BLaER1 (cell line): ENCODE data around the gene PKN2.
"Not testable (repeated sequence)": the region's sequence is repeated elsewhere in the genome, so short reads cannot be mapped to it uniquely, and the experiment has no call there.

Experiments used
- H3K27ac ChIP-seq: shearing (Covaris generic); formaldehyde crosslinking; 2 replicates; pipeline ENCODE4 v1.8.1; 2022
- H3K27me3 ChIP-seq: shearing (Covaris generic); formaldehyde crosslinking; 2 replicates; pipeline ENCODE4 v1.8.1; 2022
- H3K36me3 ChIP-seq: shearing (Covaris generic); formaldehyde crosslinking; 2 replicates; pipeline ENCODE4 v1.8.1; 2022
- H3K4me1 ChIP-seq: shearing (Covaris generic); formaldehyde crosslinking; 2 replicates; pipeline ENCODE4 v1.8.1; 2022
- H3K4me2 ChIP-seq: shearing (Covaris generic); formaldehyde crosslinking; 2 replicates; pipeline ENCODE4 v1.8.1; 2022
- H3K4me3 ChIP-seq: shearing (Covaris generic); formaldehyde crosslinking; 2 replicates; pipeline ENCODE4 v1.8.1; 2022
- H3K9ac ChIP-seq: shearing (Covaris generic); formaldehyde crosslinking; 2 replicates; pipeline ENCODE4 v1.8.1; 2022
- H3K9me3 ChIP-seq: shearing (Covaris generic); formaldehyde crosslinking; 2 replicates; pipeline ENCODE4 v1.8.1; 2022
- H4K20me1 ChIP-seq: shearing (Covaris generic); formaldehyde crosslinking; 2 replicates; pipeline ENCODE4 v1.8.1; 2022
- Cebpa-rat ChIP-seq: shearing (Covaris generic); IDR thresholded peaks from 2 replicates; pipeline ENCODE4 v1.8.1; 2022

PKN2 gene

DNA sequence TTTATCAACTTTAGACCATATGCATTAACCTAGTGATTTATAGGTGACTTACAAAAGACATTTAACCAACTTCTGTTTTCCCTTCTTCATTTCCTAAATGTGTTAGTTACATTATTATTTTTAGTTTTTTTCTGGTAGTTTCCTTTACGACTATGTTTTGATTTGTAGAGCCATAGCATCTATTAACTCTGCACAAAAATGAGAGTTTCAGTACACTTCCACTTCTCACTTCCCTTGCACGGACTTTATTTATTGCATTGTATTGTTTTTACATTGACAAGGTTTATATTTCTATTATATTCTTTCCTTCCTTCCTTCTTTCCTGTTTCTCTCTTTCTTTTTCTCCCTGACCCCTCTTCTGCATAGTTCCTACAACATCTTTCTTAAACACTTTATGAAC is 14.7 kb downstream of the PKN2 start:
- H4K20me1 ChIP-seq: peaks cover 99% of the 10 kb centered on the region
- 0 out of 2 replicates have a peak, but pooled peaks cover 9% of the 10 kb centered on the region for H3K4me1 ChIP-seq
- H3K4me3 ChIP-seq: no peak overlapping the region
- no peak overlapping the region for H3K27ac ChIP-seq
- no peak for TF ChIP-seq Cebpa-rat
- H3K27me3 ChIP-seq: no peaks in the 10 kb centered on the region
- H3K9me3 ChIP-seq: peaks cover 8% of the 10 kb centered on the region; the same call in 1 of the 2 replicates
- H3K36me3 ChIP-seq: peaks cover 28% of the 10 kb centered on the region
- no peak overlapping the region for H3K9ac ChIP-seq
- H3K4me2 ChIP-seq: no peak overlapping the region

DNA sequence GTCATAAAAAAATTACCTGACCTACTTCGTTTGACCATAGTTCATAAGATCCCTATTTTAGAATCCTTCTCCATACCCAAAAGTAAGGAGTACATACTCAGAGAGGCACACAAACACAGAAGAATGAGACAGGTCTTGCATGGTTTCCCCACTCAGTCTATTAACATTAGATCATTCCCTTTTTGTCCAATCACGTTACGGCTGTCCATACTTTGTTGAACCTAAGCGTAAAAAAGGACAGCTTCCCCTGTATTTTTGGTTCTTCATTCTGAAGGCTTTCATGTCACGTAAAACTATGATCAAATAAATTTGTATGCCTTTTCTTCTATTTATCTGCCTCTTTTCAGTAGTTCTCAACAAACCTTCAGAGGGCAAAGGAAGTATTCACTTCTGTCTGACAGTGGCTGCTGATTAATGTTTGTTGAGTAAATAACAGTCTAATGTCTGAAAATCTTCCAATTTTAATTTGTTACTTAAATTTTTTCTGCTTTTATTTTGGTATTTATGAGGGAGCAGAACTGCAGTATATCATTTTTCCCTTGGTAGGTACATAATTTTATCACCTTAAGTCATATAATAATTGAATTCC is 16.4 kb downstream of the PKN2 start:
- Histone ChIP-seq H3K4me2 (no peak overlapping the region), H3K36me3 (peaks cover 25% of the 10 kb centered on the region), H4K20me1 (peaks cover 100% of the 10 kb centered on the region), H3K4me3 (no peak overlapping the region), H3K27me3 (no peaks in the 10 kb centered on the region), H3K4me1 (0 out of 2 replicates have a peak, but pooled peaks cover 9% of the 10 kb centered on the region), H3K27ac (no peak overlapping the region), H3K9me3 (peaks cover 8% of the 10 kb centered on the region), H3K9ac (no peak overlapping the region)
- TF ChIP-seq Cebpa-rat: no peak

DNA sequence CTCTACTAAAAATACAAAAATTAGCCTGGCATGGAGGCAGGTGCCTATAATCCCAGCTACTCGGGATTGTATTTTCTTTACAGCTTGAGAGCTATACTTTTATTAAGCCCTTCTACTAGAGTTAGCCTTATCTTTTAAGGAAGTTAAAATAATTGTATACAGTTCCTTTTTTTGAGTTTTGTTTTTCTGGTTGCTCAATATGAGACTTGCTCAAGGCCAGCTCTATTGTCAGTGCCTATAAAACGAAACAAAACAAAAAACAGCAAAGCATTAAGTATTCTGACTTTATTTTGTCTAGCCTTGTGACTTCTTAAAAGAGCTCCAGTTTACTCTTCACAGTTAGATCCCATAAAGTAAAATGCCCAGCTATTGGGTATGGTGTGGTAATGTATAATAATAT is 17.2 kb downstream of the PKN2 start:
- no peak overlapping the region for H3K9ac ChIP-seq
- H3K4me3 ChIP-seq: no peak overlapping the region

DNA sequence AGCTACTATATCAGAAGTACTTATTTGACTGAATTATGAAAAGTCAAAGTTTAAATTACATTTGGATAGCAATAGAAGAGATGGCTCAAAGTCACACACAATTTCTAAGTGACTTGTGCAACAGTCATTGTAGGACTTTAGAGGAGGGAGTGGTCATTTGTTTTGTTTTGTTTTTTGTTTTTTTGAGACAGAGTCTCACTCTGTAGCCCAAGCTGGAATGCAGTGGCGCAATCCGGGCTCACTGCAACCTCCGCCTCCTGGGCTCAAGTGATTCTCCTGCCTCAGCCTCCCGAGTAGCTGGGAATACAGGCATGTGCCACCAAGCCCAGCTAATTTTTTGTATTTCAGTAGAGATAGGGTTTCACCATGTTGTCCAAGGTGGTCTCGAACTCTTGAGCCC is 17.7 kb downstream of the PKN2 start:
- Histone ChIP-seq H4K20me1 (peaks cover 99% of the 10 kb centered on the region), H3K36me3 (peaks cover 26% of the 10 kb centered on the region)
- H3K9me3 ChIP-seq, H3K4me3 ChIP-seq, H3K27me3 ChIP-seq, H3K4me1 ChIP-seq, H3K27ac ChIP-seq, H3K9ac ChIP-seq, H3K4me2 ChIP-seq: not testable (repeated sequence)

More for the DNA sequence above, 17.2 kb downstream of the PKN2 start:
- Histone ChIP-seq H3K4me1 (0 out of 2 replicates have a peak, but pooled peaks cover 9% of the 10 kb centered on the region), H3K36me3 (peaks cover 26% of the 10 kb centered on the region), H3K27ac (no peak overlapping the region), H4K20me1 (peaks cover 99% of the 10 kb centered on the region), H3K4me2 (no peak overlapping the region), H3K9me3 (peaks cover 8% of the 10 kb centered on the region), H3K27me3 (no peaks in the 10 kb centered on the region)
- TF ChIP-seq Cebpa-rat: no peak

- Histone ChIP-seq H3K4me3 (no peak overlapping the region), H3K4me1 (no peaks in the 10 kb centered on the region), H3K36me3 (peaks cover 38% of the 10 kb centered on the region), H3K27ac (no peak overlapping the region), H3K27me3 (no peaks in the 10 kb centered on the region), H3K4me2 (no peak overlapping the region), H3K9me3 (peaks cover 11% of the 10 kb centered on the region), H3K9ac (no peak overlapping the region), H4K20me1 (peaks cover 82% of the 10 kb centered on the region)
- TF ChIP-seq Cebpa-rat: no peak
Measured at GRCh38 chr1:88708011-88708410, 23.9 kb downstream of the PKN2 start.

DNA sequence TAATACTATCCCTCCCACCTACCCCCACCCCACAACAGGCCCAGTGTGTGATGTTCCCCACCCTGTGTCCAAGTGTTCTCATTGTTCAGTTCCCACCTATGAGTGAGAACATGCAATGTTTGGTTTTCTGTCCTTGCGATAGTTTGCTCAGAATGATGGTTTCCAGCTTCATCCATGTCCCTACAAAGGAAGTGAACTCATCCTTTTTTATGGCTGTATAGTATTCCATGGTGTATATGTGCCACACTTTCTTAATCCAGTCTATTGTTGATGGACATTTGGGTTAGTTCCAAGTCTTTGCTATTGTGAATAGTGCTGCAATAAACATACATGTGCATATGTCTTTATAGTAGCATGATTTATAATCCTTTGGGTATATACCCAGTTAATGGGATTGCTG is 28.8 kb downstream of the PKN2 start:
- H3K4me1 ChIP-seq, H3K27me3 ChIP-seq, H3K9ac ChIP-seq, H3K4me3 ChIP-seq, H3K4me2 ChIP-seq, H3K27ac ChIP-seq: not testable (repeated sequence)
- Histone ChIP-seq H3K9me3 (peaks cover 36% of the 10 kb centered on the region), H4K20me1 (peaks cover 48% of the 10 kb centered on the region), H3K36me3 (peaks cover 38% of the 10 kb centered on the region)

DNA sequence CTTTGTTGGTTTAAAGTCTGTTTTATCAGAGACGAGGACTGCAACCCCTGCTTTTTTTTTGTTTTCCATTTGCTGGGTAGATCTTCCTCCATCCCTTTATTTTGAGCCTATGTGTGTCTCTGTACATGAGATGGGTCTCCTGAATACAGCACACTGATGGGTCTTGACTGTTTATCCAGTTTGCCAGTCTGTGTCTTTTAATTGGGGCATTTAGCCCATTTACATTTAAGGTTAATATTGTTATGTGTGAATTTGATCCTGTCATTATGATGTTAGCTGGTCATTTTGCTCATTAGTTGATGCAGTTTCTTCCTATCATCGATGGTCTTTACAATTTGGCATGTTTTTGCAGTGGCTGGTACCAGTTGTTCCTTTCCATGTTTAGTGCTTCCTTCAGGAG is 32.5 kb downstream of the PKN2 start:
- not testable (repeated sequence) for H3K27ac ChIP-seq, H3K4me3 ChIP-seq, H3K4me2 ChIP-seq, H3K27me3 ChIP-seq, H3K9ac ChIP-seq, H3K4me1 ChIP-seq
- Histone ChIP-seq H3K36me3 (peaks cover 23% of the 10 kb centered on the region; the same call in 1 of the 2 replicates), H4K20me1 (peaks cover 51% of the 10 kb centered on the region), H3K9me3 (peaks cover 32% of the 10 kb centered on the region)

DNA sequence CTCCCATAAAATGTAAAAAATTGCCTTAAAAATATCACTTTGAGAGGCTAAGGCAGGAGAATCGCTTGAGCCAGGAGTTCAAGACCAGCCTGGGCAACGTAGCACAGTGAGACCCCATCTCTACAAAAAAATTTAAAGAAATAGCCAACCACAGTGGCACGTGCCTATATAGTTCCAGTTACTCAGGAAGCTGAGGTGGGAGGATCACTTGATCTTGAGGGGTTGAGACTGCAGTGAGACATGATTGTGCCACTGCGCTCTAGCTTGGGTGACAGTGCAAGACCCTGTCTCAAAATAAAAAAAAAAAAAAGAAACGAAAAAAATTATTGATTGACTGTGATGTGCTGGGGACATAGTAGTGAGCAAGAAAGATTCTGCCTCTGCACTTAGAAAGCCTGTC is 38.4 kb downstream of the PKN2 start:
- peaks cover 100% of the 10 kb centered on the region for H4K20me1 ChIP-seq
- no peaks in the 10 kb centered on the region for H3K27me3 ChIP-seq
- no peaks in the 10 kb centered on the region for H3K9me3 ChIP-seq
- H3K9ac ChIP-seq: no peak overlapping the region
- H3K27ac ChIP-seq: no peak overlapping the region
- H3K4me2 ChIP-seq: no peak overlapping the region
- no peaks in the 10 kb centered on the region for H3K4me1 ChIP-seq
- H3K4me3 ChIP-seq: no peak overlapping the region
- no peak for TF ChIP-seq Cebpa-rat
- H3K36me3 ChIP-seq: peaks cover 28% of the 10 kb centered on the region

DNA sequence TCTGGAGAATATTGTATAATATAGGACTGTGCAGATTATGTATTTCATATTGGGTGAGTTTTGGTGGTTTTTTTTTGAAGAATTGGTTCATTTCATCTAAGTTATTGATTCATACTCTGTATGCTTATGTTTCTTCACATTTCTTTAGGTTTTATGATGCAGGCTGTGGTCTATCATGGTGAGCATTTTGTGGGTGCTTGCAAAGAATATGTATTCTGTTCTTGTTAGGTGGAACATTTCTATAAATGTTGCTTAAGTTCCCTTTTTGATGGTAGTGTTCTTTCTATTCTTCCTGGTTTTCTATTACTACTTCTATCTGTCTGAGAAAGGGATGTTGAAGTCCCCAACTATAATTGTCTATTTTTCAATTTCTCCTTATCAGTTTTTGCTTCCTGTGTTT is 42.6 kb downstream of the PKN2 start:
- H3K27ac ChIP-seq: no peak overlapping the region
- peaks cover 32% of the 10 kb centered on the region for H3K36me3 ChIP-seq
- H3K4me2 ChIP-seq: no peak overlapping the region
- no peak overlapping the region for H3K4me3 ChIP-seq
- peaks cover 87% of the 10 kb centered on the region for H4K20me1 ChIP-seq
- no peaks in the 10 kb centered on the region for H3K27me3 ChIP-seq
- H3K9ac ChIP-seq: no peak overlapping the region
- no peaks in the 10 kb centered on the region for H3K4me1 ChIP-seq
- TF ChIP-seq Cebpa-rat: no peak
- H3K9me3 ChIP-seq: no peaks in the 10 kb centered on the region

DNA sequence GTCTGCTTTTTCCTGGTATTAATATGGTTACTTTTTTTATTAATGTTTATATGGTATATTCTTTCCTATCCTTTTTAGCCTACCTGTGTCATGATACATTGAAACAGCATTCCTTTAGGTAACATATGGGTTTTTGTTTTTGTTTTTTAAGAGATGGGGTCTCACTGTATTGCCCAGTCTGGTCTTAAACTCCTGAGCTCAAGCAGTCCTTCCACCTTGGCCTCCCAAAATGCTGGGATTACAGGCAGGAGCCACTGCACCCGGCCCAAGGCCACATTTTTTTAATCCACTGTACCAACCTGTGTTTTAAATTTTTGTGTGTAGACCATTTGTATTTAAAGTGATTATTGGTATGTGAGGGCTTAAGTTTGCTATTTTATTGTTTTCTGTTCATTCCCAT is 43.1 kb downstream of the PKN2 start:
- Histone ChIP-seq H3K4me3 (no peak overlapping the region), H3K9me3 (no peaks in the 10 kb centered on the region), H3K27ac (no peak overlapping the region), H3K9ac (no peak overlapping the region), H3K4me1 (no peaks in the 10 kb centered on the region), H3K4me2 (no peak overlapping the region), H3K36me3 (peaks cover 30% of the 10 kb centered on the region), H4K20me1 (peaks cover 84% of the 10 kb centered on the region), H3K27me3 (no peaks in the 10 kb centered on the region)
- TF ChIP-seq Cebpa-rat: no peak

- H3K4me2 ChIP-seq: no peak overlapping the region
- no peak overlapping the region for H3K4me3 ChIP-seq
- peaks cover 69% of the 10 kb centered on the region for H4K20me1 ChIP-seq
- no peaks in the 10 kb centered on the region for H3K4me1 ChIP-seq
- peaks cover 16% of the 10 kb centered on the region for H3K9me3 ChIP-seq
- peaks cover 32% of the 10 kb centered on the region for H3K36me3 ChIP-seq
- no peak overlapping the region for H3K27ac ChIP-seq
- no peaks in the 10 kb centered on the region for H3K27me3 ChIP-seq
- no peak overlapping the region for H3K9ac ChIP-seq
- TF ChIP-seq Cebpa-rat: no peak
Measured at GRCh38 chr1:88729297-88729696, 45.2 kb downstream of the PKN2 start.
